GM19438 (cell line): Measurements from ENCODE around the gene PRUNE2.
"Not testable (repeated sequence)": the region's sequence is repeated elsewhere in the genome, so short reads cannot be mapped to it uniquely, and the experiment has no call there.

Experiments used
- ATAC-seq: cut with Tn5 transposase; IDR thresholded peaks from one replicate; pipeline ENCODE4 v1.9.1; 2021; ENCODE audit warnings: low read depth; ENCODE audit not compliant: unreplicated experiment

The PRUNE2 gene

GRCh38 chr9:76680716-76681425, 225.0 kb downstream of the PRUNE2 start:
- no peak for ATAC-seq

GRCh38 chr9:76677481-76678055, 228.3 kb downstream of the PRUNE2 start:
- ATAC-seq = no peak

GRCh38 chr9:76676857-76677256, 229.1 kb downstream of the PRUNE2 start:
- ATAC-seq = no peak

- ATAC-seq = no peak
Measured at GRCh38 chr9:76667521-76667957, 238.4 kb downstream of the PRUNE2 start.

- ATAC-seq = not testable (repeated sequence)
Measured at GRCh38 chr9:76665966-76666365, 239.9 kb downstream of the PRUNE2 start.

- no peak for ATAC-seq
Measured at GRCh38 chr9:76665458-76665857, 240.5 kb downstream of the PRUNE2 start.

GRCh38 chr9:76664120-76664519, 241.8 kb downstream of the PRUNE2 start:
- ATAC-seq = no peak

GRCh38 chr9:76662476-76663281, 243.2 kb downstream of the PRUNE2 start:
- ATAC-seq = no peak

- peak; percentile 75 for ATAC-seq
Measured at GRCh38 chr9:76658510-76659231, 247.2 kb downstream of the PRUNE2 start.

GRCh38 chr9:76657265-76657664, 248.6 kb downstream of the PRUNE2 start:
- no peak for ATAC-seq

GRCh38 chr9:76655971-76656370, 249.9 kb downstream of the PRUNE2 start:
- ATAC-seq = no peak

- ATAC-seq = no peak
Measured at GRCh38 chr9:76655121-76655541, 250.8 kb downstream of the PRUNE2 start.

GRCh38 chr9:76654575-76654974, 251.3 kb downstream of the PRUNE2 start:
- no peak for ATAC-seq

GRCh38 chr9:76654051-76654461, 251.9 kb downstream of the PRUNE2 start:
- no peak for ATAC-seq

- ATAC-seq = no peak
Measured at GRCh38 chr9:76652894-76653293, 253.0 kb downstream of the PRUNE2 start.

GRCh38 chr9:76651119-76651705, 254.7 kb downstream of the PRUNE2 start:
- ATAC-seq = no peak

GRCh38 chr9:76650692-76651091, 255.2 kb downstream of the PRUNE2 start:
- no peak for ATAC-seq

GRCh38 chr9:76649894-76650293, 256.0 kb downstream of the PRUNE2 start:
- ATAC-seq = no peak

- ATAC-seq = no peak
Measured at GRCh38 chr9:76646249-76646648, 259.7 kb downstream of the PRUNE2 start.

- no peak for ATAC-seq
Measured at GRCh38 chr9:76644647-76645250, 261.2 kb downstream of the PRUNE2 start.
